Urinary bladder (tissue), 4 donors: ENCODE measurements around the gene WDR70. TPM values are rescaled to one million over a fixed set of nuclear protein-coding genes. Genes with fewer than 3 reads are reported as not detected.
"Not testable (repeated sequence)": the region's sequence is repeated elsewhere in the genome, so short reads cannot be mapped to it uniquely, and the experiment has no call there.

Experiments
- DNase-seq: peaks from one replicate; pipeline ENCODE4 v3.0.0-alpha.2; 2015; ENCODE audit errors: extremely low spot score
- H3K27ac ChIP-seq: one replicate; pipeline ENCODE4 v1.5.1; 2013; ENCODE audit warnings: low read depth, mild to moderate bottlenecking, moderate library complexity
- H3K36me3 ChIP-seq: one replicate; pipeline ENCODE4 v1.6.1; 2013; ENCODE audit warnings: mild to moderate bottlenecking, moderate library complexity; ENCODE audit not compliant: insufficient read depth
- H3K4me1 ChIP-seq: one replicate; pipeline ENCODE4 v1.6.1; 2013; ENCODE audit warnings: mild to moderate bottlenecking, moderate library complexity; ENCODE audit not compliant: insufficient read depth
- H3K4me3 ChIP-seq: one replicate; pipeline ENCODE4 v1.5.1; 2013; ENCODE audit warnings: low read depth, low read length
- WGBS: extraction: QIAGEN DNeasy Blood & Tissue Kit; methylation state at CpG from one replicate; pipeline ENCODE4 v1.1.7; 2013; 5-methylcytosine and 5-hydroxymethylcytosine counted together
- polyA plus RNA-seq: library from polyadenylated mRNA; stranded (reverse); fragments of 200-250 nt; gene quantifications from one replicate; pipeline ENCODE4 v1.2.3, GENCODE V29; 2013
- total RNA-seq: library from RNA; depleted of rRNA; stranded (reverse); fragments of >200 nt; gene quantifications from one replicate; pipeline ENCODE4 v1.2.3, GENCODE V29; 2014
- donor health status: healthy with polysubstance abuse.
- donor health status: healthy.

The WDR70 gene
- total and polyA plus RNA-seq, 2 donors: 19.3 to 48.3 TPM

GRCh38 chr5:37619353-37619752 is 240.2 kb downstream of the WDR70 start:
- no peak overlapping the region for H3K4me3 ChIP-seq
- no peaks in the 10 kb centered on the region for H3K36me3 ChIP-seq
- DNase-seq: no peak
- H3K4me1 ChIP-seq: no peaks in the 10 kb centered on the region
- no peak overlapping the region for H3K27ac ChIP-seq

- not testable (repeated sequence) for H3K4me1 ChIP-seq, H3K27ac ChIP-seq, DNase-seq, H3K36me3 ChIP-seq, H3K4me3 ChIP-seq
- 100% methylated on average over 1 of the region's 2 CpGs for WGBS
These were observed 243.2 kb downstream of the WDR70 start for GRCh38 chr5:37622354-37622753.

GRCh38 chr5:37626266-37626665 is 247.1 kb downstream of the WDR70 start:
- no peak overlapping the region for H3K4me3 ChIP-seq
- 89% methylated on average over 3 of the region's 3 CpGs for WGBS
- no peak for DNase-seq
- H3K36me3 ChIP-seq: no peaks in the 10 kb centered on the region
- H3K27ac ChIP-seq: no peak overlapping the region
- no peaks in the 10 kb centered on the region for H3K4me1 ChIP-seq

DNA sequence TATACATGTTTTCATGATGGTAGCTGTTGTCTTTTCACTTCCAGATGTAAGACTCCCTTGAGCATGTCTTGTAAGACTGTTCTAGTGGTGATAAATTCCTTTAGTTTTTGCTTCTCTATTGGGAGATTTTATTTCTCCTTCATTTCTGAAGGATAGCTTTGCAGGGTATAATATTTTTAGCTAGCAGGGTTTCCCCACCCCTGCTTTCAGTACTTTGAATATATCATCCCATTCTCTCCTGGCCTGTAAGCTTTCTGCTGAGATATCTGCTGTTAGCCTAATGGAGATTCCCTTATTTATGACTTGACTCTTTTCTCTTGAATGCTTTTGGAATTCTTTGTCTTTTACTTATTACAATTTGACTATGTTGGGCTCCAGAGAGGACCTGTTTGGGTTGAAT is 249.8 kb downstream of the WDR70 start:
- no peaks in the 10 kb centered on the region for H3K4me1 ChIP-seq
- no peak overlapping the region for H3K27ac ChIP-seq
- no peak for DNase-seq
- H3K4me3 ChIP-seq: no peak overlapping the region
- no peaks in the 10 kb centered on the region for H3K36me3 ChIP-seq

DNA sequence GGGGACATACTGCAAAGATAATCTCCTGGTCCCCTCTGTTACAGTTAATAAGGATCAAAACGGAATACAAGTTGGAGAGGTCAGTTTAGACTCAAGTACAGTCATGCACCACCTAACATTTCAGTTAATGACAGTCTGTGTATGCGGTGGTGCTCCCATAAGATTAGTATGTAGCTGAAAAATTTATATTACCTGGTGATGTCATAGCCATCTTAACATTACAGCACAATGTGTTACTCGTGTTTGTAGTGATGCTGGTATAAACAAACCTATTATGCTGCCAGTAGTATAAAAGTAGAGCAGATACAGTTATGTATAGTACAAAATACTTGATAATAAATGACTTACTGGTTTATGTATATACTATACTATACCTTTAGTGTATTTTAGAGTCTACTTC is 252.8 kb downstream of the WDR70 start:
- Histone ChIP-seq H3K27ac (no peak overlapping the region), H3K36me3 (no peaks in the 10 kb centered on the region), H3K4me1 (no peaks in the 10 kb centered on the region), H3K4me3 (no peak overlapping the region)
- no peak for DNase-seq
- 74% methylated on average over 3 of the region's 3 CpGs for WGBS

DNA sequence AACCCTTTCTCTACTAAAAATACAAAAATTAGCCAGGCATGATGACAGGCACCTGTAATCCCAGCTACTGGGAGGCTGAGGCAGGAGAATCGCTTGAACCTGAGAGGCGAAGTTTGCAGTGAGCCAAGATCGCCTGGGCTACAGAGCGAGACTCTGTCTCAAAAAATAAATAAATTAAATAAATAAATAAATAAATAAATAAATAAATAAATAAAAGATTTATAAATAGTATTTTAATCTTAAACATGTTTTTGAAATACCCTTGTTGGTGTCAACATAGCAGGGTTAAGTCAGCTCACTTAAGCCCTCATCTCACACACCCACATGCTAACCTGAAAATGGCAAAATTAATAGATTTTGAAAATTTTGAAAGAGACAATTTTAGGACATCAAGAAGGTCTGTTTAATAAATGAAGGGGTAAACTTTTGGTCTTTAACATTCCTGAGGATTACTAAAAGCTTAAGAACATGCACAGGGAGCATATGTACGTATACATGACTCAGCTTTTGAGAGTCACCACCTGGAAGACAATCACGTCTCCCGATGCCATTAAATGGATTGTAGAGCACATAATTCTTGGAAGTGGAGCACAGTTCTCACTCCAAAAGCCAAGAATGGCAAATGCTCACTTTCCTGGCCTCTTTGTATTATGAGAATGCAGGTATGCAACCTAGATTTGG is 258.2 kb downstream of the WDR70 start:
- DNase-seq: no peak

GRCh38 chr5:37638897-37639296 is 259.8 kb downstream of the WDR70 start:
- Histone ChIP-seq H3K36me3 (no peaks in the 10 kb centered on the region), H3K27ac (no peak overlapping the region), H3K4me3 (no peak overlapping the region), H3K4me1 (no peaks in the 10 kb centered on the region)
- no peak for DNase-seq
- WGBS: 76% methylated on average over 1 of the region's 1 CpG

More for the DNA sequence above, 258.2 kb downstream of the WDR70 start:
- H3K4me1 ChIP-seq: no peaks in the 10 kb centered on the region
- no peaks in the 10 kb centered on the region for H3K36me3 ChIP-seq
- WGBS: 80% methylated on average over 7 of the region's 7 CpGs
- no peak overlapping the region for H3K4me3 ChIP-seq
- H3K27ac ChIP-seq: no peak overlapping the region

- no peak for DNase-seq
- no peaks in the 10 kb centered on the region for H3K36me3 ChIP-seq
- no peak overlapping the region for H3K27ac ChIP-seq
- no peaks in the 10 kb centered on the region for H3K4me1 ChIP-seq
- WGBS: 85% methylated on average over 2 of the region's 2 CpGs
- H3K4me3 ChIP-seq: no peak overlapping the region
These were observed 261.0 kb downstream of the WDR70 start for GRCh38 chr5:37640088-37640487.

DNA sequence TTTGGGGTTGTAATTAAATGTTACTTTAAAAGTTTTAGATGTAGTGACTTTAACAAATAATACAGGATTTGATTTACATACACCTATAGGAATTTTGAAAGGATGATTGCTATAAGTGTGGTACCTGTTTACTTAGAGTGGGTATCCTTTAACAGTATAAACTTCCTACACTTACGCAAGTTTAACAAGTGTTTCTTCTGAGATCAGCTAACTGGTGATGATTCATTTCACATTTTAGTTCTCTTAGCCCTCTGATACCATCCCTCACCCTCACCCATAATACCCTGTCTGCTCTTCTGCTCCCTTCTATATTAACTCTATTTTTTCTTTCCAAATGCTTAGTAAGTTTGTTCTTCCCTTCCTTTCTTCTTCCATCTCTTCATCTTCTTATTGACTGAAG is 262.8 kb downstream of the WDR70 start:
- WGBS: 2% methylated on average over 1 of the region's 1 CpG
- Histone ChIP-seq H3K27ac (no peak overlapping the region), H3K4me1 (no peaks in the 10 kb centered on the region), H3K36me3 (no peaks in the 10 kb centered on the region), H3K4me3 (no peak overlapping the region)
- no peak for DNase-seq

- Histone ChIP-seq H3K27ac (no peak overlapping the region), H3K36me3 (no peaks in the 10 kb centered on the region), H3K4me3 (no peak overlapping the region), H3K4me1 (no peaks in the 10 kb centered on the region)
- 98% methylated on average over 1 of the region's 1 CpG for whole genome bisulfite sequencing
- DNase-seq: no peak
These were observed 266.6 kb downstream of the WDR70 start for GRCh38 chr5:37645707-37646106.

DNA sequence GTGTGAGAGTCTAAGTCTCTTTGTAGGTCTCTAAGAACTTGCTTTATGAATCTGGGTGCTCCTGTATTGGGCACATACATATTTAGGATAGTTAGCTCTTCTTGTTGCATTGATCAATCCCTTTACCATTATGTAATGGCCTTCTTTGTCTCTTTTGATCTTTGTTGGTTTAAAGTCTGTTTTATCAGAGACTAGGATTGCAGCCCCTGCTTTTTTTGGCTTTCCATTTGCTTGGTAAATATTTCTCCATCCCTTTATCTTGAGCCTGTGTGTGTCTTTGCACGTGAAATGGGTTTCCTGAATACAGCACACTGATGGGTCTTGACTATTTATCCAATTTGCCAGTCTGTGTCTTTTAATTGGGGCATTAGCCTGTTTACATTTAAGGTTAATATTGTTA is 275.4 kb downstream of the WDR70 start:
- DNase-seq, H3K4me1 ChIP-seq, H3K36me3 ChIP-seq, H3K27ac ChIP-seq, H3K4me3 ChIP-seq: not testable (repeated sequence)
- WGBS: 99% methylated on average over 1 of the region's 1 CpG

GRCh38 chr5:37657046-37657445 is 277.9 kb downstream of the WDR70 start:
- no peak overlapping the region for H3K4me3 ChIP-seq
- 97% methylated on average over 4 of the region's 4 CpGs for WGBS
- no peaks in the 10 kb centered on the region for H3K36me3 ChIP-seq
- no peak overlapping the region for H3K27ac ChIP-seq
- H3K4me1 ChIP-seq: no peaks in the 10 kb centered on the region
- no peak for DNase-seq

DNA sequence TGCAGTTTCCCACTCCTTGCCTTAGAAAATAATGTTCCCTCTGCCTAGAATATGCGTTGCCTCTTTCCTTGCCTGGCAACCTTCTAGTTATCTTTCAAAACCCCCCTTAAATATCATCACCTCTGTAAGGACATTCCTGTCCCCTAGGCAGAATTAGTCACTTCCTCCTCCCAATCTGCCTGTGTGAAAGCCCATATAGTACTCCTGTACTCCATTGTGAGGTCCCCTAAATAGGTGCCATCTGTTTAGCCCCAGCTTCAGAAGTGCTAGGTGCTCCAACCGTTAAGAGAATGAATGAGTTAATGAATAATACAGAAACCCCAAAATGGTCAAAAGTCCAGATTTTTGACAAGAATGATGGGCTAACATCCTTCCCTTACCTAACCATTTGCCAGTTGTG is 279.3 kb downstream of the WDR70 start:
- H3K4me1 ChIP-seq: no peaks in the 10 kb centered on the region
- WGBS: 86% methylated on average over 2 of the region's 2 CpGs
- no peak overlapping the region for H3K4me3 ChIP-seq
- H3K36me3 ChIP-seq: no peaks in the 10 kb centered on the region
- no peak for DNase-seq
- no peak overlapping the region for H3K27ac ChIP-seq

GRCh38 chr5:37660319-37660718 is 281.2 kb downstream of the WDR70 start:
- DNase-seq: no peak
- Histone ChIP-seq H3K27ac (no peak overlapping the region), H3K36me3 (no peaks in the 10 kb centered on the region)

More at GRCh38 chr5:37660319-37660718, 281.2 kb downstream of the WDR70 start:
- Histone ChIP-seq H3K4me1 (no peaks in the 10 kb centered on the region), H3K4me3 (no peak overlapping the region)
